DOHH2 (cell line): ENCODE results near the gene MIEF2.

Experiments
- EZH2phosphoT487 ChIP-seq: fragments of 200-600 bp; sonication (generic); IDR thresholded peaks from 2 replicates; pipeline ENCODE4 v1.6.1; 2017; ENCODE audit warnings: borderline replicate concordance, mild to moderate bottlenecking, antibody characterized with exemption, low read length, moderate library complexity, mixed read lengths
- TF ChIP-seq, protein P1 (sequence below): fragments of 200-600 bp; sonication (generic); IDR thresholded peaks from one replicate; pipeline ENCODE4 v1.5.1; 2014; ENCODE audit warnings: antibody characterized with exemption, mild to moderate bottlenecking, low read depth, low read length; ENCODE audit not compliant: poor library complexity, severe bottlenecking

DNA sequence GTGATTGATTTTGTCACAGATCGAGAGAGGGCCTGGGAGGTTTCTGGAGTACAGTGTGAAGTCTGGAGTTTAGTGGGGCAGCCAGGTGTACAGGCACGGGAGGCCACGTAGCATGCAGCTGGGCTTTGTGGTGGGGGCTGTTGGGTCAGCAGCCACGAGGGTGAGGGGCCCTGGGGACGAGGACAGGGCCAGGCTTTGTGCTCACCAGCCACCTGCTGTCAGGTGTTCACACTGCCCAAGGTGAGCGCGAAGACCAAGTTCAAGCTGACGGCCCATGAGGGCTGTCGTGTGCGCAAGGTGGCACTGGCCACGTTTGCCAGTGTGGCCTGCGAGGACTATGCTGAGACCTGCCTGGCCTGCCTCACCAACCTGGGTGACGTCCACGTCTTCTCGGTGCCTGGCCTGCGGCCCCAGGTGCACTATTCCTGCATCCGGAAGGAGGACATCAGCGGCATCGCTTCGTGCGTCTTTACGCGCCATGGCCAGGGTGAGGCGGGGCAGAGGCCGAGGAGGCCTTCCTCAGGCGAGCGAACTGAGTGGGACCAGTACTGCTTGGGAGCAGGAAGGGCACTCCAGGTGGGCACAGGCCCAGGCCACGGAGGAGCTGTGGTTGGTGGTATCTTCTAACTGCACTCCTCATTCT, 19.1 kb upstream of the MIEF2 start:
- TF ChIP-seq, protein P1, sequence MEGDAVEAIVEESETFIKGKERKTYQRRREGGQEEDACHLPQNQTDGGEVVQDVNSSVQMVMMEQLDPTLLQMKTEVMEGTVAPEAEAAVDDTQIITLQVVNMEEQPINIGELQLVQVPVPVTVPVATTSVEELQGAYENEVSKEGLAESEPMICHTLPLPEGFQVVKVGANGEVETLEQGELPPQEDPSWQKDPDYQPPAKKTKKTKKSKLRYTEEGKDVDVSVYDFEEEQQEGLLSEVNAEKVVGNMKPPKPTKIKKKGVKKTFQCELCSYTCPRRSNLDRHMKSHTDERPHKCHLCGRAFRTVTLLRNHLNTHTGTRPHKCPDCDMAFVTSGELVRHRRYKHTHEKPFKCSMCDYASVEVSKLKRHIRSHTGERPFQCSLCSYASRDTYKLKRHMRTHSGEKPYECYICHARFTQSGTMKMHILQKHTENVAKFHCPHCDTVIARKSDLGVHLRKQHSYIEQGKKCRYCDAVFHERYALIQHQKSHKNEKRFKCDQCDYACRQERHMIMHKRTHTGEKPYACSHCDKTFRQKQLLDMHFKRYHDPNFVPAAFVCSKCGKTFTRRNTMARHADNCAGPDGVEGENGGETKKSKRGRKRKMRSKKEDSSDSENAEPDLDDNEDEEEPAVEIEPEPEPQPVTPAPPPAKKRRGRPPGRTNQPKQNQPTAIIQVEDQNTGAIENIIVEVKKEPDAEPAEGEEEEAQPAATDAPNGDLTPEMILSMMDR = no peak
- TF ChIP-seq EZH2phosphoT487 = no peak
